ENCODE results near the gene CHRM5.
"Not testable (repeated sequence)": the region's sequence is repeated elsewhere in the genome, so short reads cannot be mapped to it uniquely, and the experiment has no call there.

CHRM5 gene

GRCh38 chr15:33988384-33988783, 20.1 kb downstream of the CHRM5 start:
- no peak for DNase-seq

- DNase-seq, result no peak
These were observed 25.8 kb downstream of the CHRM5 start for GRCh38 chr15:33994005-33994615.

- DNase-seq, result not testable (repeated sequence)
These were observed 27.4 kb downstream of the CHRM5 start for GRCh38 chr15:33995666-33996065.

GRCh38 chr15:34001536-34001935, 33.2 kb downstream of the CHRM5 start:
- no peak for DNase-seq

GRCh38 chr15:34006381-34006780, 38.1 kb downstream of the CHRM5 start:
- DNase-seq, result no peak

GRCh38 chr15:34009656-34010055, 41.4 kb downstream of the CHRM5 start:
- no peak for DNase-seq

GRCh38 chr15:34010921-34011320, 42.6 kb downstream of the CHRM5 start:
- DNase-seq, result no peak

- DNase-seq, result no peak
These were observed 43.2 kb downstream of the CHRM5 start for GRCh38 chr15:34011481-34011880.

GRCh38 chr15:34012461-34013028, 44.2 kb downstream of the CHRM5 start:
- DNase-seq, result no peak

GRCh38 chr15:34013746-34014145, 45.4 kb downstream of the CHRM5 start:
- no peak for DNase-seq

- DNase-seq, result no peak
These were observed 46.3 kb downstream of the CHRM5 start for GRCh38 chr15:34014556-34014955.

- no peak for DNase-seq
These were observed 49.8 kb downstream of the CHRM5 start for GRCh38 chr15:34018021-34018645.

GRCh38 chr15:34018738-34019137, 50.4 kb downstream of the CHRM5 start:
- not testable (repeated sequence) for DNase-seq

GRCh38 chr15:34019369-34019990, 51.2 kb downstream of the CHRM5 start:
- DNase-seq, result no peak

GRCh38 chr15:34023907-34024306, 55.6 kb downstream of the CHRM5 start:
- DNase-seq, result no peak

- no peak for DNase-seq
These were observed 57.0 kb downstream of the CHRM5 start for GRCh38 chr15:34025252-34025651.

GRCh38 chr15:34027606-34028005, 59.3 kb downstream of the CHRM5 start:
- DNase-seq, result no peak

GRCh38 chr15:34031987-34032760, 63.9 kb downstream of the CHRM5 start:
- no peak for DNase-seq

GRCh38 chr15:34038023-34038870, 70.0 kb downstream of the CHRM5 start:
- DNase-seq, result peak; percentile 8 to 91 (median 78)

- DNase-seq, result peak in 6 of 14 donors; percentile 41 to 75 (median 54)
These were observed 70.8 kb downstream of the CHRM5 start, which contains the start of gene AVEN for GRCh38 chr15:34038871-34039789. Gene AVEN (minus strand): TSS chr15:34039204. CDS start chr15:34039046, 158 bp downstream.

- DNase-seq, result no peak
These were observed 71.5 kb downstream of the CHRM5 start for GRCh38 chr15:34039790-34040113.

Data from C1 segment of cervical spinal cord (tissue), 14 donors.